GM20431 (cell line): Measurements from ENCODE around the gene TIMM10.

Experiments used
- in situ Hi-C: fragments of 300-500 bp; cut with MseI, MboI; formaldehyde crosslinking; loops from one replicate; pipeline ENCODE4 v1.15.0; 2020; ENCODE audit warnings: low sequenced_read_pairs; ENCODE audit not compliant: unreplicated experiment

TIMM10 gene

DNA sequence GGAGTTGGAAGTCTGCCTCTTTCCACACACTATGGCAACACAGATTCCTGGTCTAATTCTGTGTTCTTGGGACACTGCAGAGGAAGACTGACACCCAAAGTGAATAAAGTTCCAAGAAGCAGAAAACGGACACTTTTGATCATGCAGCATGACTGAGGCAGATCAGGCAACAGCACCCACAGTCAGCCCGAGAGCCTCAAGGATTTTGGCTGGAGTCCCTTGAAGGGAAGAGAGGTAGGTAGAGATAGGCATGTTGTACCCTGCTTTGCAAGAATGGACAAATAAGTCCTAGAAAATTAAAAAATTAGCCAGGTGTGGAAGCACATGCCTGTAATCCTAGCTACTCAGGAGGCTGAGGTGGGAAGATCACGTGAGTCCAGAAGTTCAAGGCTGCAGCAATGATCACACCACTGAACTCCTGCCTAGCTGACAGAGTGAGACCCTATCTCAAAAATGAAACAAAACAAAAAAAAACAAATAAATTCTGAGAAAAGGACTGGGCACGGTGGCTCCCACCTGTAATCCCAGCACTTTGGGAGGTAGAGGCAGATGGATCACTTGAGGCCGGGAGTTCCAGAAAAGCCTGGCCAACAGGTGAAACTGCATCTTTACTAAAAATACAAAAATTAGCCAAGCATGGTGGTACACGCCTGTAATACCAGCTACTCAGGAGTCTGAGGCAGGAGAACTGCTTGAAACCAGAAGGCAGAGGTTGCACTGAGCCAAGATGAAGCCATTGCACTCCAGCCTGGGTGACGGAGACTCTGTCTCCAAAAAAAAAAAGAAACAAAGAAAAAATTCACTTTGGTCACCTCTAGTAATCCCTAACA lies 22.0 kb downstream of the TIMM10 start:
- in situ Hi-C loops = no loop called here

- in situ Hi-C loops = no loop called here
Measured at GRCh38 chr11:57506522-57506921, 24.0 kb downstream of the TIMM10 start.

GRCh38 chr11:57504511-57504910 lies 26.0 kb downstream of the TIMM10 start:
- in situ Hi-C loops = no loop called here

DNA sequence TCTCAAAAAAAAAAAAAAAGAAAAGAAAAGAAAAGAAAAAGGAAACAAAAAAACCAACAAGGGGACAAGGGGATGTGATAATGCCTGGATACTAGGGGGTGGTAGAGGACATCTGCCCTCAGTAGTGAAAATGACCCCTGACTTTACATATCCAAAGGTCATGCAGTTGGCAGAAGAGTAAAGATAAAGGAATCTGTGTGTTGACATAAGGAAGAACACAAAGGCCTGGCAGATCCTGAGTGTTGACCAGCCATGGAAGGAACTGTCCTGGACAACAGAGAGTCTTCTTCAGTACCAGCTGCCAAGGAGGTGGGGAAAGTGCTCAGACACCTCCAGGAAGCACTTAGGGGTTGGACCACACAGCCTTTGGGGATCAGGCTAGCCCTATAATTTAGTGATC lies 27.7 kb downstream of the TIMM10 start:
- in situ Hi-C loops = no loop called here

DNA sequence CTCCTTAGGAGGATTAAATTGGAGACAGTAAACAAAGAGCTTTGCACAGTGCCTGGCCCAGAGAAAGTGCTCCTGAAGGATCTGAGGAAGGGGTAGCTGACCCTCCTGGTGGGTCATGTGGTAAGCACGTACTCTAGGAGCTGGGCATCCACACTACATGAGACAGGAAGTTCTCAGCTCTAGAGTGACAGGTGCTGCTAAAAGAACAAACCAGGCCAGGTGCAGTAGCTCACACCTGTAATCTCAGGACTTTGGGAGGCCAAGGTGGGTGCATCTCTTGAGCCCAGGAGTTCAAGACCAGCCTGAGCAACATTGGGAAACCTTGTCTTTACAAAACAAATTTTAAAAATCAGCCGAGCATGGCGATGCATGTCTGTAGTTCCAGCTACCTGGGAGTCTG lies 28.2 kb downstream of the TIMM10 start:
- in situ Hi-C loops = no loop called here

DNA sequence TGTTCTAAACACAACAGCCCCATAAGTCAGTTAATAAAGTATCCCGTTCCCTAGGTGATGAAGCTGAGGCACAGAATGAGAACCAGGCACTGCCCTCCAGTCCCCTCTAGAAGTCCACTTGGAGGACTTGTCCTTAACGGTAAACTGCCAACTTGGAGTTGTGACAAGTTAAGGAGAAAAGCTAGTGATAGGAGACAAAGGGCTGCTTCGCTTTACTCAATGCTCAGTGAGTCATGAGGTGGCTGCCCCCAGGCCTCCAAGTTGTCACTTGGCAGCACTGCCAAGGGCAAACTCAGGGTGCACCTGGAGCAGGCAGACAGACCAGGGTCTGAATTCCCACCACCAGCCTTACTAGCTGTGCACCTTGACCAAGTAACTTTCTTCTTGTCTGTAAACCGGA lies 28.6 kb downstream of the TIMM10 start:
- in situ Hi-C loops = no loop called here

DNA sequence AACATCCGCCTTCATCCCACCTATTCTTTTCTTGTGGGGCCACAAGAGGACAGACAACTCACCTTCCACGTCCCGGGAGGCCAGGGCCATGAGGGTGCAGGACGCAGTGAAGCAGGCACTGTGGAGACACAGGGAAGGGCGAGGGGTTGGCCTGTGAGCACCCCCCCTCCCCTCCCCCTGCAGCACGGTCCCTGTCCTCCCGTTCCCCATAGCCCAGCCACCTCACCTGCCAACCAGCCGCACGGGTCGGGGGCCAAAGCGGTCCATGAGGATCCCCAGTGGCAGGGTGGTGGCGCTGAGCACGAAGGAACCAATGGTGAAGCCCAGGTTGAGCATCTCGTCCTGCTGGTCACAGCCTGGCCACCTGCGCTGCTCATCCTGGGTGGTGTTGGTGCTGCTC lies 29.6 kb downstream of the TIMM10 start:
- in situ Hi-C loops = no loop called here

DNA sequence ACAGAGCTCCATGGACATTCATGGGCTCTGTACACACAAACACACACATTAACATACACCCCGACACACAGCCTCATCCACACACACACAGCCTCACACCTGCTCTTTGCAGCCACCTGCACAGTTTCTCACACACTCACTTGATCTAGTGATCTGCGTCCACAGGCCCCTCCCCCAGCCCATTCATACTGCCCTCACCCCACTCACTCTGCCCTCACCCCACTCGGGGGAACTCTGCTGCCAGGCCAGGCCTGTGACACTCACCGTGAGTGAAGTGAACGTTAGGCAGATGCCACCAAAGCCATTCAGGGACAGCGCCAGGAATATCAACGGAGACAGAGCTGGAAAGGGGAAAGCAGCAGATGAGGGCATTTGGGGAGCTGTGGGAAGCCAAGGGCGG lies 30.0 kb downstream of the TIMM10 start:
- in situ Hi-C loops = no loop called here

GRCh38 chr11:57499983-57500461 lies 30.5 kb downstream of the TIMM10 start:
- in situ Hi-C loops = no loop called here

DNA sequence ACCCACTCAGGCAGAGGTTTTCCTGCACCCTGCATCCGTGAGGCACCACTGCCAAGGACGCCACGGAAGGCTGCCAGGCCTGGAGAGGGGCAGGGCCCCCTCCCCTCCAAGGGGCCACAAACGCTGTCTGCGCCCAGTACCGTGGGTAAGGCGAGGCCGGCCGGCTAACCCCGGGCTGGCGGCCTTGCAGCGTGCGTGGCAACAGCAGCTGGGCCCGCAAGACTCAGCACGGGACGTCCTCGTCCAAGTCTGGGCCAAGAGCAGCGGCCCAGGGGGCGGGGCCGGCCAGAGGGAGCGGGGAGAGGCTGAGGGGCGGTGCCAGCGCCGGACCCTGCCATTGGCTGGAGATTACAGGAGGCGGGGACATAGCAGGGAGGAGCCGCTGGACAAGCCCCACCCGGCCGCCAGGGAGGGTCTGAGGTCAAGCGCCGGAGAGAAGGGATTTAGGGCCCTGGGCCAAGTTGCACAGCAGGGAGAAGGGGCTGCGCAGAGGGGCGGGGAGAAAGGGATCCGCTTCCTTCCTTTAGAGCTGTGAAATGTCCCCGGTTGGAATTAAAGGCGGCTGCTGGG lies 31.1 kb downstream of the TIMM10 start:
- in situ Hi-C loops = no loop called here

GRCh38 chr11:57498540-57498939 lies 32.0 kb downstream of the TIMM10 start:
- in situ Hi-C loops = no loop called here

GRCh38 chr11:57497303-57498247 lies 33.0 kb downstream of the TIMM10 start:
- in situ Hi-C loops = no loop called here

GRCh38 chr11:57496109-57496820 lies 34.3 kb downstream of the TIMM10 start:
- in situ Hi-C loops = no loop called here

DNA sequence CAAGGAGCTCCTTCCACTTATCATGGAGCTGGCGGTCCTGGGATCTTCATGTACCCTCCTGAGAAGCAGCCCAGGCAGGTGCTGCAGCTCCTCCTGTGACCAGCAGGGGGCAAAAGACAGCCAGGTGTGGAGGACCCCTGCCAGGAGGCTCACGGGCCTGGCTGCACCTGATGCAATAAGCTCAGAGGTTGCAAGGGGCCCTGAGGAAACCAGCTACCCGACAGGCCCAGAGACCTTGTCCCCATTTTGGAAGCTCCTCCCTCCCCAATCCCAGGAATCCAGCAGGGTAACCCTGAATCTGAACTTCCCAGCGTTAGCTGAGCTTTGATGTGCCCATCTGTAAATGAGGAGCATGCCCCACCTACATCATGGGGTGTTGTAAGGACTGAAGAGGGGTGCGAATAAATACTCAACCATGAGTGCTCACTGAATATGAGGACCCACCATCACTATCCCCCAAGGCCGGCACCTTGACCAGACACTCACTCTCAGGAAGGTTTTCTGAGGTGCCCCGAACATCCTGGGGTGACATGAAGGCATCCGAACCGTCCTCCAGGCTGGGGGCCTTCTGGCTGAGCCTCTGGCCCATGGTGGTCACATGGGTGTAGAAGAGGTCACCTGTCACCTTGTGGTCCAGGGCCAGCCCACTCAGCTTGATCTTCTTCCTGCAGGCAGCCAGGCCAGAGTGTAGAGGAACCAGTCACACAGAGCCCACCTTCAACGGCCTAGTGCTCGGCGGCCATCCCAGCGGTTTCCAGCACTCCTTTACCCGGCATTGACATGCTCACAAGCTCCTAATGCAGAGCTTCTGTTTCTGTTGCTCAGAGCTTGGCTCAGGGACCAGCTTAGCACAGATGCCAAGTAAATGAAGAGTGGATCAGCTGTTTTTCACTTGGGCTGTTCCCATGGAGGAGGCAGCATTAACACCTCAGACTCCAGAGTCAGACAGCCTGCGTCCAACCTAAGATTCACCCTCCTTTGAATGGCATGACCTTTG lies 36.7 kb downstream of the TIMM10 start:
- in situ Hi-C loops = no loop called here

DNA sequence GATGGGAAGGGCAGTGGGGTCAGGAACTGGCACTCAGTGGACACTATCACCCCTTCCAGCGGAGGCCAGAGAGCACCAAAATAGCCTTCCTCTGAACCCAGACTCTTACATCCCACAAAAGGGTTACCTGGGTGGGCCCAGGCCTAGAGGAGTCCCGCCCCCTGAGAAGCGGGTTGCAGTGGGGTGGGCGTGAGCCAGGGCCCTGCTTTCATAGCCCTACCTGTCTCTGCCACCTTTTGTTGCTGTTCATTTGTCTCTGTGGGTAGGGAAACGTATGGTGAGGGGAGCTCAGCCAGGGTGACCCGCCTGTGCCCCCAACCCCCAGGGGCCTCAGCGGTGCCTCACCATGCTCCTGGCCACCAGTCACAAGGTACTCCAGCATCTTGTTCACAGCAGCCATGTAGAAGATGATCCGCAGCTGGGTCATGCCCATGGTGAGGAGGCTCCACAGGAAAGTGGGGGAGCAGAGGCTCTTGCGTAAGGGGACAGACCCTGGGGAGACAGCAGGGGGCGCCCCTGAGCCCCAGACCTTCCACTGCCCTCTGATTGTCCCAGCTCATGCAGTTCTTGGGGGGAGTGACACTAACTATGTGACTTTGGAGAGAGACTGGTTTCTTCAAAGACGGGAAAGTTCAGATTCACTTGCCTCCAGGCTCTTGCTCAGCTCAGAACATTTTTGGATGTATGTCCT lies 39.0 kb downstream of the TIMM10 start:
- in situ Hi-C loops = no loop called here

DNA sequence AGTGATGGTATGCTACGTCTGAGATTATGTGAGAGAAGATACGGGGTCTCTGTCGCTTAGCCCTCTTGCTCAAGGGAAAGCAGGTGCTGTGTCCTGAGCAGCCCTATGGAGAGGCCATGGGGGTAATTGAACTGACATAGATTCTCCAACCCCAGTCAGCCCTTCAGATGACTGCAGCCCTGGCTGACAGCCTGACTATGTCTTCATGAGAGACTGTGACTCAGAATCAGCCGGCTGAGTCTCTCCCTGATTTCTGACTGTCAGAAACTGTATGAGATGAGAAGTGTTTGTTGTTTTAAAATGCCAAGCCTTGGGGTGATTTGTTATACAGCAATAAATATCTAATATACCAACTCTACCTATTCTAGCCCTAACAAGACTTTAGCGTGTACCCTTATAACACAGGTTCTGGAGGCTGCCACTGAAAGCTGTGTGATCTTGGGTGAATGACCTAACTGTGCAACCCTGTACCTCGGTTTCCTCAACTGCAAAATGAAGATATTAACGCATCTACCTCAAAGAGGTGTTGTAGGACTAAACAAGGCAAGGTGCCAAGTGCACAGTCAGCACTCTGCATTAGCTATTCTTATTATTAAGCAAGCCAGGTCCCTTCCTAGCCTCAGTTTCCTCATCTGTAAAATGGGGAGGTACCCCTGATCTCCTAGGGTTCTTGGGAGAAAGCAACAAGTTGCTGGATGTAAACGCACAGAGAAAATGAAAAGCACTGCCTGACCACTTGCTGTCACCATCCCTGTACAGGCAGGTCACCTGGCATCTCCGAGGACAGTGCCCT lies 39.9 kb downstream of the TIMM10 start:
- in situ Hi-C loops = no loop called here

GRCh38 chr11:57487920-57488659 lies 42.5 kb downstream of the TIMM10 start:
- in situ Hi-C loops = no loop called here
